CD4-positive, alpha-beta T cell treated with Interleukin-17A for 1 hour (primary cell): Measurements from ENCODE around the gene DNM3.
A peak's percentile ranks its signal among the peaks of the same experiment; 100 is the strongest.
"Not testable (repeated sequence)": the region's sequence is repeated elsewhere in the genome, so short reads cannot be mapped to it uniquely, and the experiment has no call there.

Source experiments
- DNase-seq: peaks from one replicate; pipeline ENCODE4 v3.0.0-alpha.2; 2020

DNM3 gene

GRCh38 chr1:172298141-172298540 is 456.8 kb downstream of the DNM3 start:
- no peak for DNase-seq

GRCh38 chr1:172298911-172299310 is 457.6 kb downstream of the DNM3 start:
- DNase-seq = no peak

GRCh38 chr1:172299515-172299914 is 458.2 kb downstream of the DNM3 start:
- DNase-seq = no peak

GRCh38 chr1:172307508-172307907 is 466.2 kb downstream of the DNM3 start:
- DNase-seq = not testable (repeated sequence)

GRCh38 chr1:172308142-172308541 is 466.8 kb downstream of the DNM3 start:
- DNase-seq = no peak

GRCh38 chr1:172308577-172308976 is 467.3 kb downstream of the DNM3 start:
- DNase-seq = no peak

- DNase-seq = no peak
Observed at GRCh38 chr1:172320733-172321132, 479.4 kb downstream of the DNM3 start.

- DNase-seq = no peak
Observed at GRCh38 chr1:172321451-172321850, 480.2 kb downstream of the DNM3 start.

- no peak for DNase-seq
Observed at GRCh38 chr1:172322219-172323061, 481.1 kb downstream of the DNM3 start.

GRCh38 chr1:172323686-172324085 is 482.4 kb downstream of the DNM3 start:
- DNase-seq = no peak

- DNase-seq = no peak
Observed at GRCh38 chr1:172324086-172324485, 482.8 kb downstream of the DNM3 start.

GRCh38 chr1:172324761-172325160 is 483.5 kb downstream of the DNM3 start:
- no peak for DNase-seq

GRCh38 chr1:172325531-172325930 is 484.2 kb downstream of the DNM3 start:
- no peak for DNase-seq

- no peak for DNase-seq
Observed at GRCh38 chr1:172326136-172326535, 484.8 kb downstream of the DNM3 start.

GRCh38 chr1:172328266-172328665 is 487.0 kb downstream of the DNM3 start:
- no peak for DNase-seq

- DNase-seq = no peak
Observed at GRCh38 chr1:172332230-172332629, 490.9 kb downstream of the DNM3 start.

GRCh38 chr1:172335377-172335776 is 494.1 kb downstream of the DNM3 start:
- DNase-seq = no peak

GRCh38 chr1:172338295-172338735 is 497.0 kb downstream of the DNM3 start:
- no peak for DNase-seq

- DNase-seq = no peak
Observed at GRCh38 chr1:172339842-172340241, 498.5 kb downstream of the DNM3 start.

GRCh38 chr1:172340520-172340919 is 499.2 kb downstream of the DNM3 start:
- DNase-seq = no peak

GRCh38 chr1:172341697-172342096 is 500.4 kb downstream of the DNM3 start:
- DNase-seq = no peak

GRCh38 chr1:172342584-172343239 is 501.4 kb downstream of the DNM3 start:
- DNase-seq = no peak

- peak; percentile 16 for DNase-seq
Observed at GRCh38 chr1:172343240-172344160, 502.2 kb downstream of the DNM3 start.
